ENCODE measurements around the gene TFEB.

TFEB gene

DNA sequence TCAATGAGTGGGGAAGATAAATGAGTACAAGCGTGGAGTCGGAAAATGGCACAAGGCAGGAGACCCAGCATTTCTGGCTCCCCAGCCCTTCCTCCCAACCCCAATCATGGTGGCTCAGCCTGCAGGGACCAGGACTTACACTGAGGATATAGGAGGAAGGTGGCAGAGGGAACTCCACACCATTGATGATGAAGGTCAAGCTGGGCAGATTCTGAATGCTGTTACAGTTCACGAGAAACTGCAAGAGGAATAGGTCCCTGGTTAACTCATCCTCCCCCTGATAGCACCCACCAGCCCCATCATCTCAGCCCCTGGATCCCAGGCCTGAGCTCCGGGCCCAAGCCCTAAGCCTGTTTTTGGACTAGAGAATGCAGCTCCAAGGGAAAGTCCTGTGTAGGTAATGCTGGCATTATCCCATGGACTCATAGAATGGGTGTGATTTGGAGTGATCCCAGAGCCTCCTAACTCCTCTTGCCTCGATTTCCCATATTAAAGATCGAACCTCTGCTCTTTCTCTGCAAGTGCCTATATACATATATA is 2.3 kb upstream of the TFEB start:
- in situ Hi-C loops (cut with MboI; ENCODE audit: low pct_unique_long_range_greater_than_20kb, low sequenced_read_pairs, unreplicated experiment): no loop called here
- TF ChIP-seq, protein P1, sequence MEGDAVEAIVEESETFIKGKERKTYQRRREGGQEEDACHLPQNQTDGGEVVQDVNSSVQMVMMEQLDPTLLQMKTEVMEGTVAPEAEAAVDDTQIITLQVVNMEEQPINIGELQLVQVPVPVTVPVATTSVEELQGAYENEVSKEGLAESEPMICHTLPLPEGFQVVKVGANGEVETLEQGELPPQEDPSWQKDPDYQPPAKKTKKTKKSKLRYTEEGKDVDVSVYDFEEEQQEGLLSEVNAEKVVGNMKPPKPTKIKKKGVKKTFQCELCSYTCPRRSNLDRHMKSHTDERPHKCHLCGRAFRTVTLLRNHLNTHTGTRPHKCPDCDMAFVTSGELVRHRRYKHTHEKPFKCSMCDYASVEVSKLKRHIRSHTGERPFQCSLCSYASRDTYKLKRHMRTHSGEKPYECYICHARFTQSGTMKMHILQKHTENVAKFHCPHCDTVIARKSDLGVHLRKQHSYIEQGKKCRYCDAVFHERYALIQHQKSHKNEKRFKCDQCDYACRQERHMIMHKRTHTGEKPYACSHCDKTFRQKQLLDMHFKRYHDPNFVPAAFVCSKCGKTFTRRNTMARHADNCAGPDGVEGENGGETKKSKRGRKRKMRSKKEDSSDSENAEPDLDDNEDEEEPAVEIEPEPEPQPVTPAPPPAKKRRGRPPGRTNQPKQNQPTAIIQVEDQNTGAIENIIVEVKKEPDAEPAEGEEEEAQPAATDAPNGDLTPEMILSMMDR (IDR thresholded peaks at IDR 0.05; ENCODE audit: extremely low read depth, insufficient read depth, missing control alignments): no peak

DNA sequence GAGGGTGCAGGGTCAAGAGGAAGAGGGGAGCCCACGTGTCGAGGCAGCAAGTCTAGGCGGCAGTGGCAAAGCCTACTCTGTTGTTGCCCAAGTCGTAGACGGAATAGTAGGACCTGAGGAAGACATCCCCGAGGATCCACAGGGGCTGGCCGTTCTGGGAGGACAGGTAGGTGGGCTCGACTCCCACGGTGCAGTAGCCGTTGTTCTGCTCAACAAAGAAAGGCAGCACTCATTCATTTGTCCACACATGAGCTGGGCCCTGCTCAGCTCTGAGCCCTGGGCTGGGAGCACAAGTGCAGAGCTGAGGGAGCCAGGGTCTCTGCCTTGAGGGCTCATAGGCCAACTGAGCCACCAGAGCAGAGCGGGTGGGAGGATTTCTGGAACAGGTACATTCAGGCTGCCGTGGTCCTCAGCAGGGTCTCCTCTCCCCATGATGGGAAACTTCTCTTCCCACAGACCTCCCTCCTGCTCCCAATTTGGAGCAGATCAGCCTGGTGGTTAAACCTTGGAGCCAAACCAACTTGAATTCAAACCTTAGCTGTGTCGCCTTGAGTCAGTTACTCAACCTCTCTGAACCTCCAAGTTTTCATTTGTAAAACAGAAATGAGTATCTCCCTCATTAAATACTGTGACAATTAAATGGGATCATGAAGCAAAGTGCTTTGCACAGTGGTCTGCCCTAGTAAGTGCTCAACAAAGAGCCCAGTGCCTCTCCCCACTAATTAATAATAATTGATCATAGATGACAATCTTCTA is 1.6 kb upstream of the TFEB start:
- no peak for DNase-seq (ENCODE audit: low spot score)
- TF ChIP-seq, protein P1 (IDR thresholded peaks at IDR 0.05; ENCODE audit: extremely low read depth, insufficient read depth, missing control alignments): no peak
- in situ Hi-C loops (cut with MboI; ENCODE audit: low pct_unique_long_range_greater_than_20kb, low sequenced_read_pairs, unreplicated experiment): no loop called here

More for the DNA sequence above, 2.3 kb upstream of the TFEB start:
- DNase-seq (ENCODE audit: low spot score): no peak

- in situ Hi-C loops (cut with MboI; ENCODE audit: low pct_unique_long_range_greater_than_20kb, low sequenced_read_pairs, unreplicated experiment): no loop called here
- DNase-seq (ENCODE audit: low spot score): no peak
Observed at GRCh38 chr6:41736186-41736733, 852 bp upstream of the TFEB start.

DNA sequence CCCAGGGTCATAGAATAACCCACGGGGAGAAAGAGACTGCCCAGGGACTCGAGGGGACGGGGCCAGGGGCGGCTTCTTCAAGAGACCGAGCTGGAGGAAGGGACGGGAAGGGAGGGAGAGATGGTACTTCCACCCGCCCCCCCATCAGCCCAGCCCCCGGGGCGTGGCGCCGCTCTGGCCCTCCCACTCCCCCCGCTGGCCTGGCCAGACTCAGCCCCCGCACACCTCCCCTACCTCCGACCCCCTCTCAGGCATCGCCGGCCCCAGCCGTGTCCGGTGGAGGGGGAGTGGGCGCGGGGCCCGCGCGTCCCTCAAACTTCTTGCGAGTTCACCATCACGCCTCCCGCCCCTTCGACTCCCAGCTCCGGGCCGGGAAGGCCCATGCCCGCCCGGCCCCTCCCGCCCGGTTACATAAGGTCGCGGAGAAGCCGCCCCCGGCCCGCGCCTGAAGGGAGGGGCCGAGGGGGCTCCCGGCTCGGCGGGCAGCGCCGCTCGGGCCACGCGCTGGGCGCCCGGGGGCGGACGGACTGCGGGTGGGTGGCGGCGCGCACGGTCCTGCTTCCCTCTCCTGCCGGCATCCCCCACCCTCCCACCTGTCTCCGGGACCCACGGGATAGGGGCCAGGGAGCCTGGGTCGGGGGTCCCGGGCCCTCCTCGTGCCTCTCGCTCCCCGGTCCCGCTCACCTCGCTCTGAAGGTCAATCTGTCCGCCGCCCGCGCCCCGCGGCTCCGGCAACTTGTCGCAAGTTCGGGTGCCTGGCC is 562 bp downstream of the TFEB start:
- TF ChIP-seq, protein P1 (IDR thresholded peaks at IDR 0.05; ENCODE audit: extremely low read depth, insufficient read depth, missing control alignments): no peak
- peak; percentile 91 for DNase-seq (ENCODE audit: low spot score)
- in situ Hi-C loops (cut with MboI; ENCODE audit: low pct_unique_long_range_greater_than_20kb, low sequenced_read_pairs, unreplicated experiment): no loop called here

More at GRCh38 chr6:41736186-41736733, 852 bp upstream of the TFEB start:
- TF ChIP-seq, protein P1 (IDR thresholded peaks at IDR 0.05; ENCODE audit: extremely low read depth, insufficient read depth, missing control alignments): no peak

DNA sequence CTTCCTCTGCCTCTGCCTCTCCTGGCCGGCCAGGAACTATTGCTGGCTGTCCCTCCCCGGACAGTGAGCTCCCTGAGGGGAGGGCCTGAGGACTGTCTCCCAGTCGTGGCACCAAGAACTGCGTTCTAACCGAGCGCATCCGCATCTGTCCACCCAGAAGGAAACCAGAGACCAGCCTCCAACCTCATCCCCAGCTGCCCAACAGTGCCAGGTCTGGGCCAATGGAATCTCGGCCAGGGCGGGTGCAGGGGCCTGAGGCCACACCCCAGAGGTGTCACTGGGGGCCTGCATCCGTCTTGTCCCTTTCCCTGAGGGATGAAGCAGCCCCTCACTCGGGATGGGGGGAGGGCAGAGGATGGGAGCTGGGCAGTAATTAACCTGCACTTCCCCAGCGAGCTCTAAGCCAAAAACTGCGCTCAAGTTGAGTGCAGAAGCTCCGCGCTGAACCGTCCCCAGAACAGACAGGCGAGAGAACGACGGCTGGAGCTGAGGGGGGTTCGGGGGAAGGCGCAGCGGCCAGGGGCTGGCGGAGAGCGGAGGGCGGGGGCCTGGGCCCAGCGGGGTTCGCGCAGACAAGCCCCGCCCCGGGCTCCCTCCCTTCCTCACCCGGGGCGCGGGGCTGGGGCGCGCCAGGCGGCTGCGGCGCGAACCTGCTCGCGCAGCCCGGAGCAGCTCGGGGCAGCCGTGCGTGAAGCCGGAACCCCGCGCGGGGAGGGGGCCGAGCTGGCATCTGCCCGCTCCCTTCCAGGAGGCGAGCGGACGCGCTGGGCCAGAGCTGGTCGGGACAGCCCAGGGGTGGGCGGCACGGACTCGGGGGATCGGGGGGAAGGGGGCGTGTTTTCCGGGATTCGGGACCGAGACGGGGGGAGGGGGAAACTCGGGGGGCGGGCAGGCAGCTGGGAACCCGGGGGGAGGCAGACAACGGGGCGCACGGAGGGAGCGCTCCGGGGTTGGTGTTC is 1.4 kb downstream of the TFEB start:
- in situ Hi-C loops (cut with MboI; ENCODE audit: low pct_unique_long_range_greater_than_20kb, low sequenced_read_pairs, unreplicated experiment): no loop called here
- TF ChIP-seq, protein P1 (IDR thresholded peaks at IDR 0.05; ENCODE audit: extremely low read depth, insufficient read depth, missing control alignments): peak; percentile 26
- peak; percentile 97 for DNase-seq (ENCODE audit: low spot score)

All from GM13977 (cell line).